Hepatocyte (in vitro differentiated cells): Measurements from ENCODE around the gene CATSPER4. TPM values are rescaled to one million over a fixed set of nuclear protein-coding genes. Genes with fewer than 3 reads are reported as not detected.

ENCODE experiments used
- DNase-seq: peaks from one replicate; pipeline ENCODE4 v3.0.0-alpha.2; 2016; ENCODE audit warnings: low spot score
- H2AFZ ChIP-seq: fragments of 200-600 bp; sonication (generic); 2 replicates; pipeline ENCODE4 v1.6.0; 2016; ENCODE audit warnings: antibody characterized with exemption, mild to moderate bottlenecking
- H3K27ac ChIP-seq: fragments of 200-600 bp; sonication (generic); 2 replicates; pipeline ENCODE4 v1.5.1; 2016; ENCODE audit warnings: mild to moderate bottlenecking
- H3K27me3 ChIP-seq: fragments of 200-600 bp; sonication (generic); 2 replicates; pipeline ENCODE4 v1.6.1; 2016
- H3K36me3 ChIP-seq: fragments of 200-600 bp; sonication (generic); replicated peaks from 2 replicates; pipeline ENCODE4 v1.5.1; 2016; ENCODE audit warnings: low read depth; ENCODE audit not compliant: insufficient read depth
- H3K4me1 ChIP-seq: fragments of 200-600 bp; sonication (generic); 2 replicates; pipeline ENCODE4 v1.5.1; 2016; ENCODE audit warnings: mild to moderate bottlenecking, moderate library complexity; ENCODE audit not compliant: insufficient read depth
- H3K4me2 ChIP-seq: fragments of 200-600 bp; sonication (generic); 2 replicates; pipeline ENCODE4 v1.6.0; 2016
- H3K4me3 ChIP-seq: fragments of 200-600 bp; sonication (generic); 2 replicates; pipeline ENCODE4 v1.5.1; 2016; ENCODE audit warnings: mild to moderate bottlenecking
- H3K79me2 ChIP-seq: fragments of 200-600 bp; sonication (generic); 2 replicates; pipeline ENCODE4 v1.6.0; 2017; ENCODE audit warnings: mild to moderate bottlenecking
- H3K9me2 ChIP-seq: fragments of 200-600 bp; sonication (generic); replicated peaks from 2 replicates; pipeline ENCODE4 v1.6.0; 2017; ENCODE audit warnings: mild to moderate bottlenecking; ENCODE audit not compliant: insufficient read depth
- H3K9me3 ChIP-seq: fragments of 200-600 bp; sonication (generic); 2 replicates; pipeline ENCODE4 v1.5.1; 2016; ENCODE audit warnings: low read depth, mild to moderate bottlenecking
- H4K20me1 ChIP-seq: fragments of 200-600 bp; sonication (generic); 2 replicates; pipeline ENCODE4 v1.6.0; 2016; ENCODE audit warnings: mild to moderate bottlenecking; ENCODE audit not compliant: insufficient read depth, poor library complexity, severe bottlenecking
- EZH2 ChIP-seq: fragments of 200-600 bp; sonication (generic); IDR thresholded peaks from 2 replicates; pipeline ENCODE4 v1.6.1; 2016; ENCODE audit warnings: antibody characterized with exemption, mild to moderate bottlenecking, borderline replicate concordance
- EZH2phosphoT487 ChIP-seq: fragments of 200-600 bp; sonication (generic); IDR thresholded peaks from one replicate; pipeline ENCODE4 v1.6.1; 2018; ENCODE audit warnings: antibody characterized with exemption, mild to moderate bottlenecking, low read depth, moderate library complexity; ENCODE audit not compliant: unreplicated experiment, severe bottlenecking
- WGBS: methylation state at CpG from one replicate; pipeline ENCODE4 v1.1.6; 2016; ENCODE audit warnings: low lambda C conversion rate; ENCODE audit errors: missing lambda C conversion rate; 5-methylcytosine and 5-hydroxymethylcytosine counted together
- polyA plus RNA-seq: library from polyadenylated mRNA; unstranded; fragments of >200 nt; fragmentation: Nextera tagmentation; extraction: Ambion mirVana; gene quantifications from 2 replicates; pipeline ENCODE4 v1.2.1, GENCODE V29; 2016
- total RNA-seq: library from RNA; depleted of rRNA; stranded (reverse); fragments of >200 nt; gene quantifications from 2 replicates; pipeline ENCODE4 v1.2.3, GENCODE V29; 2014
- TF ChIP-seq, protein P1 (sequence below): fragments of 200-600 bp; sonication (generic); IDR thresholded peaks from 2 replicates; pipeline ENCODE4 v1.5.1; 2016; ENCODE audit warnings: antibody characterized with exemption, mild to moderate bottlenecking; ENCODE audit not compliant: poor library complexity

The CATSPER4 gene
- total and polyA plus RNA-seq, 2 experiments from 2014 or later: 0.07 TPM; not detected in 1

DNA sequence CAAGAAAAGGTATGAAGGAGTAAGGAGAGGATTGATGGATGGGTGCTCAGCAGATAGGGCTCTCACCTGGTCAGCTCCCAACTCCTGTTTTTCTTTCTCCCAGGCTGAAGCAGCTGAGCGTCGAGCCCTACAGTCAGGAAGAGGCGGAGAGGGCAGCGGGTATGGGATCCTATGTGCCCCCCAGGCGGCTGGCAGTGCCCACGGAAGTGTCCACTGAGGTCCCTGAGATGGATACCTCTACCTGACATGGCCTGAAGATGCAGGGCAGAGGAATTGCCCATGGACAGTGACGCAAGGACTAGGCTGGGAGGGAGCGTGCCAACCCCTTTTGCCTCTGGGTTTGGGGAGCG is 20.0 kb upstream of the CATSPER4 start:
- TF ChIP-seq EZH2phosphoT487 (no peak), EZH2 (no peak)
- TF ChIP-seq, protein P1, sequence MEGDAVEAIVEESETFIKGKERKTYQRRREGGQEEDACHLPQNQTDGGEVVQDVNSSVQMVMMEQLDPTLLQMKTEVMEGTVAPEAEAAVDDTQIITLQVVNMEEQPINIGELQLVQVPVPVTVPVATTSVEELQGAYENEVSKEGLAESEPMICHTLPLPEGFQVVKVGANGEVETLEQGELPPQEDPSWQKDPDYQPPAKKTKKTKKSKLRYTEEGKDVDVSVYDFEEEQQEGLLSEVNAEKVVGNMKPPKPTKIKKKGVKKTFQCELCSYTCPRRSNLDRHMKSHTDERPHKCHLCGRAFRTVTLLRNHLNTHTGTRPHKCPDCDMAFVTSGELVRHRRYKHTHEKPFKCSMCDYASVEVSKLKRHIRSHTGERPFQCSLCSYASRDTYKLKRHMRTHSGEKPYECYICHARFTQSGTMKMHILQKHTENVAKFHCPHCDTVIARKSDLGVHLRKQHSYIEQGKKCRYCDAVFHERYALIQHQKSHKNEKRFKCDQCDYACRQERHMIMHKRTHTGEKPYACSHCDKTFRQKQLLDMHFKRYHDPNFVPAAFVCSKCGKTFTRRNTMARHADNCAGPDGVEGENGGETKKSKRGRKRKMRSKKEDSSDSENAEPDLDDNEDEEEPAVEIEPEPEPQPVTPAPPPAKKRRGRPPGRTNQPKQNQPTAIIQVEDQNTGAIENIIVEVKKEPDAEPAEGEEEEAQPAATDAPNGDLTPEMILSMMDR: no peak
- H4K20me1 ChIP-seq: no peaks in the 10 kb centered on the region
- H3K9me3 ChIP-seq: no peaks in the 10 kb centered on the region
- peak overlapping the region; percentile 85 for H2AFZ ChIP-seq
- peak overlapping the region; percentile 91 for H3K4me2 ChIP-seq
- H3K79me2 ChIP-seq: peaks cover 12% of the 10 kb centered on the region
- 82% methylated on average over 9 of the region's 9 CpGs for WGBS
- no peaks in the 10 kb centered on the region for H3K36me3 ChIP-seq
- no peaks in the 10 kb centered on the region for H3K27me3 ChIP-seq
- peak overlapping the region; percentile 90 for H3K27ac ChIP-seq
- H3K4me1 ChIP-seq: peaks cover 8% of the 10 kb centered on the region
- DNase-seq: no peak
- H3K9me2 ChIP-seq: no peaks in the 10 kb centered on the region
- H3K4me3 ChIP-seq: peak overlapping the region; percentile 83

DNA sequence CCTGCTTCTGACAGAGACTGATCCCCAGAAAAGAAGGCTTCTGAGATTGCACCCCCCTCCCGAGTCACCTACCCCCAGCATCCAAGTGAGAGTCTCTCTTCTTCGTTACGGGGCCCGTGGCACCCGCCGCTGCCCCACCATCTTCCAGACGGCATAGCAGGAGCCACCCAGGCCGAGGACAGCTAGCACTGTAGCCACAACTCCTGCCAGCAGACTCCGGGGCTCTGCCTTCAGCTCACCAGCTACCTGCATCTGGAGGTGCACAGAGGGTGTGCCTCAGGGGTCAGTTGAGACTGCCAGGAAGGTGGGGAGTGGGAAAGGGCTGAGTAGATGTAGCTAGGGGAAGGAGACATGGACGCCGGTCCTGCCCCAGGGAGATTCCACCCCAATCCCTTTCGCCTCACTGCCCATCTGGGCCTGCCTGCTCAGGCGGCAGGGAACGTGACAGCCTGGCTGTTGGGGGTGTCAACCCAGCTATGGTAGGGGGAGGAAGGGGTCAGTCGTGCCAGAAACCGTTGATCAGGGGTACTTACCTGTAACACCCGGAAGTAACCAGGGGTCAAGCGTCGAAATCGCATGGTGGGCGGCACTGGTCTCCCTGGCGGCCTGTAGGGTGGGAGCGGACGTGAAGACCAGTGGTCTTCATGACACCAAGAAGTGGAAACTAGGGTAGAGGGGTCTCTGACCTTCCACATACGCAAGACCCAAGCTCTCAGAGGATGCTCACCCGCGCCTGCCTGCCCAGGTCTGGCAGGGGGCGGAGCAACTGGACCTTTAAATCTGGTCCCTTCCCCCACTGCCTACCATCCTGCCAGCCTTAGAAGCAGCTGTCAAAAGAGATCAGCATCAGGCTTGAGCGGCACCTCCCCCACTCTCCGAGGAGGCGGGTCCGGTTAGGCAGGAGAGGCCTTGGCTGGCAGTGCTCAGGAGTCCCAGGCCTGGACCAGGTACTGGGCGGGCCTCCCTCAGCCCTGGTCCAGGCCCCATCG is 19.0 kb upstream of the CATSPER4 start, which contains the start of gene ZNF593OS:
Gene ZNF593OS (minus strand): TSS at position 749 of the 989 bp plus-strand sequence. CDS start 171 bp downstream, at position 578.
- Histone ChIP-seq H3K4me2 (peak within 1 kb of the TSS; percentile 91), H3K79me2 (peaks cover 12% of the 10 kb centered on the region), H3K4me1 (peaks cover 8% of the 10 kb centered on the region), H4K20me1 (no peaks in the 10 kb centered on the region), H3K9me3 (no peaks in the 10 kb centered on the region), H3K4me3 (no peak within 1 kb of the TSS), H3K36me3 (no peaks in the 10 kb centered on the region), H2AFZ (no peak within 1 kb of the TSS), H3K9me2 (no peaks in the 10 kb centered on the region), H3K27ac (no peak within 1 kb of the TSS), H3K27me3 (no peaks in the 10 kb centered on the region)
- TF ChIP-seq, protein P1: no peak
- TF ChIP-seq EZH2 (no peak), EZH2phosphoT487 (no peak)
- peak; percentile 5 for DNase-seq
- 92% methylated on average over 34 of the region's 34 CpGs for WGBS

DNA sequence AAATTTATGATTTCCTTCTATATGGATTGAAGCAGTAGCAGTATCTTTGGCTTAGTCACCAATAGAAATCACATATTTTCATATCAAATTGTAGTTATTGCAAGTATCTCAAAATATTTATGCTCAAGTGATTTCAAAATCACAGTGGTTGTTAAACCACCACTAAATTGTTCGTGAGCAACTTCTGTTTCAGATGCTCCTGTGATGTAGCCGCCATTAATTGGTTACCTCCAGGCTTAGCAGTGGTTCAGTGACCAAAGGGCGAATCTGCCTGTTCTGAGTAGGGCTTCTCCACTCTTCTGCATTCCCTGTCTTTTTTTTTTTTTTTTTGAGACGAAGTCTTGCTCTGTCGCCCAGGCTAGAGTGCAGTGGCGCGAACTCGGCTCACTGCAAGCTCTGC is 15.1 kb upstream of the CATSPER4 start:
- H3K27ac ChIP-seq: no peak overlapping the region
- TF ChIP-seq, protein P1: no peak
- TF ChIP-seq EZH2 (no peak), EZH2phosphoT487 (no peak)
- 92% methylated on average over 8 of the region's 8 CpGs for WGBS

More for the DNA sequence above, 15.1 kb upstream of the CATSPER4 start:
- H3K79me2 ChIP-seq: peaks cover 14% of the 10 kb centered on the region
- H3K27me3 ChIP-seq: no peaks in the 10 kb centered on the region
- DNase-seq: no peak
- no peaks in the 10 kb centered on the region for H3K9me3 ChIP-seq
- H3K4me3 ChIP-seq: no peak overlapping the region
- no peaks in the 10 kb centered on the region for H4K20me1 ChIP-seq
- H3K4me1 ChIP-seq: peaks cover 6% of the 10 kb centered on the region
- H3K36me3 ChIP-seq: no peaks in the 10 kb centered on the region
- no peak overlapping the region for H2AFZ ChIP-seq
- H3K4me2 ChIP-seq: no peak overlapping the region
- H3K9me2 ChIP-seq: no peaks in the 10 kb centered on the region
